SK-N-SH (cell line): ENCODE data around the gene TK2.

Experiments
- CTCF ChIP-seq: fragments of 200-600 bp; sonication (generic); IDR thresholded peaks from 2 replicates; pipeline ENCODE4 v1.6.1; 2017; ENCODE audit warnings: antibody characterized with exemption, mild to moderate bottlenecking, moderate library complexity
- MXI1 ChIP-seq: IDR thresholded peaks from 2 replicates; pipeline ENCODE4 v1.6.1; 2012; ENCODE audit warnings: mild to moderate bottlenecking, low read depth, low read length, improper control_type of control experiment
- POLR2AphosphoS5 ChIP-seq: IDR thresholded peaks from 2 replicates; pipeline ENCODE4 v1.6.1; 2012; ENCODE audit warnings: low read depth, low read length
- RCOR1 ChIP-seq: fragments of 150-350 bp; IDR thresholded peaks from 2 replicates; pipeline ENCODE4 v1.6.1; 2017; ENCODE audit warnings: antibody characterized with exemption, low read length
- REST ChIP-seq: IDR thresholded peaks from 2 replicates; pipeline ENCODE4 v1.6.1; 2012; ENCODE audit warnings: mild to moderate bottlenecking, low read depth, low read length, moderate library complexity
- RXRA ChIP-seq: IDR thresholded peaks from 2 replicates; pipeline ENCODE4 v1.4.0; 2012; ENCODE audit warnings: low read depth, mild to moderate bottlenecking, borderline replicate concordance
- USF1 ChIP-seq: IDR thresholded peaks from 2 replicates; pipeline ENCODE4 v1.4.0; 2012; ENCODE audit warnings: low read depth, borderline replicate concordance
- YY1 ChIP-seq: IDR thresholded peaks from 2 replicates; pipeline ENCODE4 v1.4.0; 2012; ENCODE audit warnings: low read depth, mild to moderate bottlenecking
- ZBTB33 ChIP-seq: IDR thresholded peaks from 2 replicates; pipeline ENCODE4 v1.4.0; 2012; ENCODE audit warnings: low read depth, borderline replicate concordance

DNA sequence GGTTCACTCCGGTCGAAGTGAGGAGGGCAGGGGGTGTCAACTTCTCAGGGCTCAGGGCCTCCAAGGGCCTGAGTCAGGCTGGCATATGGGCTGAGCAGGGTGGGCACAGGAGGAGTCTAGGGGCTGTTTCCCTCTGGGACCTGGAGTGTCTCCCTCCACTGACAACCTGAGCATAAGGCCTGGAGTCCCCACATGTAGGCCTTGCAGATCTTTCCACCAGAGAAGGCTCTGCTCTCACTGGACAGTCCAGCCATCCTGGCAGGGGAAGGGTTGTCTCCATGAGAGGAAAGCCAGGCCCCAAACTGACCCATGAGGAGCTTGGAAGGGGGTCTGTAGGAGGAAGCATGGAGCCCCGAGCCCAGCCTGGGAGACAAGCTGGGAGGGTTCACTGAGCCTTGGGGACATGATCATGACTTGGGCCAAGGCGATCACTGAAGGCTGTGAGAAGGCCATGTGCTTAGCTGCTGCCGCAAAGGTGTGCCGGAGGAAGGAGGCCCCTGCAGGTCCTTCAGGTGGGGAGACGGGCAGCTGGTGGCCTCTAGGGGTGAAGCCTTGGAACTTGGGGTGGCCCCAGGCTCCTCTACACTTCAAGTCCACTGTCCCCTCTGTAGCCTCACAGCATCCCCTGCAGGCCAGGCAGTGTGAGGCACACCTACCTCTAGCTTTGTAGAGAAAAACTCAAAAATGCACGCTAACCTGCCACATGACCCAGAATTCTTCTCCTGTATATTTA is 39.2 kb upstream of the TK2 start:
- TF ChIP-seq MXI1: no peak
- TF ChIP-seq CTCF: peak; percentile 58
- TF ChIP-seq POLR2AphosphoS5: no peak
- TF ChIP-seq RXRA: no peak
- TF ChIP-seq REST: no peak
- no peak for TF ChIP-seq RCOR1
- no peak for TF ChIP-seq USF1
- no peak for TF ChIP-seq YY1
- TF ChIP-seq ZBTB33: no peak
